NCI-H187 (cell line): ENCODE measurements around the gene NRIP1.
"Not testable (repeated sequence)": the region's sequence is repeated elsewhere in the genome, so short reads cannot be mapped to it uniquely, and the experiment has no call there.

ENCODE experiments used
- DNase-seq, 2 experiments: peaks; one replicate each; lab custom pipeline; 2025; lab: John Stamatoyannopoulos, UW

The NRIP1 gene

DNA sequence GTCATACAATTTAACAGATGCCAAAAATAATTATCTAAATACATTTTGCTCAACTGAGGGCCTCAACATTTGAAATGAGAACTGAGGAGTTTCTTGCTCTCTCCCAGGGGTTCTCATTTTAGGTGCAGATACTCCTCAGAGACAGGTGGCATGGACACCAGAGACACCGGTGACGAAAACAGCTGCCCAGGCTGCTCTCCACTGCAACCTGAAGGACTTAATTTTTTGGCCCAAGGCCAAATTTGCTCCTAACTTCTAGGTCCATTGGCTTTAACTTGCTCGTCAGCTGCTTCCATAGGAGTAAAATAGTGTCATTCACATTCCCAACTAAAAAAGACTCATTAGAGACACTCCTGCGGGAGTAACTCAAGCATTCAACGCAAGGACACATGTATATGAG, 87.0 kb downstream of the NRIP1 start:
- no peak for DNase-seq

- no peak for DNase-seq
Observed at GRCh38 chr21:14975136-14975919, 89.5 kb downstream of the NRIP1 start.

DNA sequence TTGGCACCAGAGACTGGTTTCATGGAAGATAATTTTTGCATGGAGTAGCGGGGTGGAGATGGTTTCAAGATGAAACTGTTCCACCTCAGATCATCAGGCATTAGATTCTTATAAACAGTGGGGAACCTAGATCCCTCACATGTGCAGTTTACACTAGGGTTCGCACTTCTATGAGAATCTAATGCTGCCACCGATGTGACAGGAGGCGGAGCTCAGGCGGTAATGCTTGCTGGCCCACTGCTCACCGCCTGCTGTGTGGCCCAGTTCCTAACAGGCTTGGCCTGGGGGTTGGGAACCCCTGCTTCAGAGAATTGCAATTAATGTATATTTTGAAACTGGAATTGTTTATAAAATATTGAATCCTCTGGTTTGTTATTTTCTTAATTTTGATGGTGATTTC, 92.1 kb downstream of the NRIP1 start:
- DNase-seq: no peak

DNA sequence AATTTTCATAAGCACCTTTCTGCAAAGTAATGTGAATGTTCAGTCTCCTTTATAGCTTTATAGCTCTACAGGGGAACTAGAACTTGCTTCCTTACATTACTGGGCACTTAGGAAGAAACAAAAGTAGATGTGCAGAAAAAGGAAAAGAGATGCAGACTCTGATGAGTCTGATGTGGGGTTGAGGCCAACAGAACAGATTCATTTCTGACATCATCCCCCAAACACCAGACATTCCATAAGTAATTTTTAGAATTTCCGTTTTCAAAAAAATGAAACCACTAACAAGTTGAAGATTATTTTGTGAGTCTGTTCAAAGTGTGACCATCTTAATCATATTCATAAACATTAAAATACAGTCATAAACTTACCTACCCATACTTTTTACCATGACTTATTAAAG, 96.0 kb downstream of the NRIP1 start:
- no peak for DNase-seq

DNA sequence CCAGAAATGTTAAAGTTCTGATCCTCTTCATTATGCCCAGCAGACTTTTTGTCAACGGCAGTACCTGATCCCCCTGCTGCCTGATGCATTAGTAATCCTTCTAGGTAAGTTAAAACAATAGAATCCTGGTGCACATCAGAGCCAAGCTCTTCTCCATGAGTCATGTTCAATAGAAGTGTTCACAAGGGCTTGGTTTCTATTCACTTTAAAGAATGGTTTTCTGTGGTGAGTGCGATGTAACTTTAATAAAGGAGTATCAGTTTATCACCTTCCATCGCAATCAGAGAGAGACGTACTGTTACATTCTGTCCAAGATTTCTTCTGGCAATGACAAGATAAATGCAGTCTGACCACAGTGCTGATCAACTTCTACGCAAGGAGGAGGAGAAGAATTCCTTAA, 96.8 kb downstream of the NRIP1 start:
- DNase-seq: no peak

DNA sequence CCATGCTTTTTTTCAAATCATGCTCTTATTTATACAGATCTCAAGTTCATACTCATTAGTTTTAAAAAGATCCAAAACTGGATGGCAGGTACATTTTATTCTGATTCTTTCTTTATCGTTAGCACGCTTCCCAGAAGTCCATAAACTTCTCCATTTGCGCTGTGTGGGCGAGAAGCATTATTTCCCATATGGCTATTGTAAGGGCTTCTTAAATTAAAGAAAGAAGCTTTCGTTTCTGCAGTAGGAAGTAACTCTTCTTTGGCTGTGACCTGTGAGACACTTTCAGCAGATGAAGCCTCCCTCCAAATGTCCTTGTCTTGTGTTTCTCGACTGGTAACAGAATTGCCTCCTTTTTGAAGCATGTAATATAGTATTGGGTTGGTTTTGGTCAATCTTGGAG, 100.2 kb downstream of the NRIP1 start:
- no peak for DNase-seq

DNA sequence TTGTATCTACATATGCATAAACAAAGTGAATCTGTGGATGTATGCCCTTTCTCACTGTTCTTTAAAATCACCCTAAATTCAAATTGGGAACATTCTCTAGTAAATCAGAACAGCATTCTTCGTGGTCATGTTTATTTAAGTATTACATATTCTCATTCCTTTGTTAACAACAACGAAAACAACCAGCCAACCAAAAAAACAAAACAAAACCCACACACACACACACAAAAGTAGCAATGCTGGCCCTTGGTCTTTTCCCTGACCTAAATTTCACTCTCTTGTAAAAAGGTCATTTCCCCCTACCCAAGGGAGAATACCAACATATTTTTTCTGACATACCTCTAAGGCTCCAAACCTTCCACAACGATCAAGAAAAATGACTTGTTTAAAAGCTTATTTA, 102.6 kb downstream of the NRIP1 start:
- no peak for DNase-seq

DNA sequence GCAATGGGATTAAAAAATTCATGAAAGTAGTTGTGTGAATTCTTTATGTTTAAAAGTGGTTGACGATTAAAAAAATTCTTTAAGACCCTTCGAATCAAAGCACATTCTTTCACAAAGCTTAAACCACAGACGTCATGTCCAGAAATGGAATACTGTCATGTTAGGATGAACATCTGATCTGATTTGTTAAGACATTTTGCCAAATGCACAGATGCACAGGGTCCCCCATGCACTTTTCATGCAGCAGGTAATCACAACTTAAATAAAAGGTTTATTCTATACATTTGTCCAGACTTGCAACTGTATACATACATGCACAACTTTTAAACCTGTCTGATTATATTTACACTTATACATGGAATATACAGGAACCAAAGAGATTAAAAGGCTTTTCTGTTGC, 103.3 kb downstream of the NRIP1 start:
- DNase-seq: no peak

DNA sequence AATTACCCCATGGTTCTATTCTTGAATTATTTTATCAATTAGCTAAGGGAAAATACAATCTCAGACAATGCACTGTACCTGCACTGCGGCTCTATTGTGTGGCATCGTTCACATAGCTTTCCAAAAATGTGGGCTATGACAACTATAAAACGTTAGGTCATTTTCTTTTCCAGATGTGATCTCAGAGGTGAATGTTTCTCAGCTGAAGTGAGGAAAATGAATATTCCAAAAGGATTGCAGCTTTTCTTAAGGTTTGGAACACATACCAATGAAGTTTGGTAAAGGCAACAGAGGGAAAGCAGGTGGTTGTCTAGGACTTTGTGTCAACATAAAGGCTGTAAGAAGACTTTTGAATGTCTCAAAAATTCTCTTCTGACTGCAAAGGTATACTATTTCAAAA, 105.5 kb downstream of the NRIP1 start:
- no peak for DNase-seq

DNA sequence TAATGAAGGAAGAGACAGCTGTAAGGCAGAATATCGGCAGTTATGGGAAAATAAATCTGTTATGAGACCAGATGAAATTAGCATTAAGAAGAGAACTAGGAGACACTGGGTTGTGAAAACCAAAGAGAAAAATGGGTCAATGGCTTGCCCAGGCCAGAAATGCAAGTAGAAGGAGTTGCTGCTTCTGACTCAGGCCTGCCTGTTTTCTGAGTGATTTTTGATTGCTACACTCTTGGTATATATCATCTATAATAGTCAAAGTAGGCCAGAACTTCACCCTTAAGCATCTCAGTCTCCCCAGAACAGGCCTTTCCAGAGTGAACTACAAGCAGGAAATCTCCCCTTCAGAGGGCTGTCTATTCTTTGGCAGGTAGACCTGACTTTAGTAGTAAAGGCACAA, 107.0 kb downstream of the NRIP1 start:
- DNase-seq: no peak

DNA sequence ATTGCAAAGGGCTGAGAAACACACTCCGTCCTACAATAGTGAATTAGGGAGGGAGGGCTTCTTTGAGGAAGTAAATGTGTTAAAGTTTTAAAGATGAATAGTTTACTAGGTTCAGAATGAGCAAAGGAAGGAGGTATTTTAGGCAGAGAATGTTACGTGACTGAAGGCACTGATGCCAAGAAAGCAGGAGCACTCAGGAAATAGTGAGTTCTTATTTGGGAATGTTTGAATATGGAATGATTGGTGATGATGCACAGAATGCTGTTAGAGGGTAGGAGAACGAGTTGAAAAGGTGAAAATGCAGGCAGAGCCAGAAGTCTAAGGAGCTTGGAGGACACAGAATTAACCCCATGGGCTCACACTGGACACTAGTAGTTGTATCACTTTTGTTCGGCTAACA, 108.0 kb downstream of the NRIP1 start:
- no peak for DNase-seq

DNA sequence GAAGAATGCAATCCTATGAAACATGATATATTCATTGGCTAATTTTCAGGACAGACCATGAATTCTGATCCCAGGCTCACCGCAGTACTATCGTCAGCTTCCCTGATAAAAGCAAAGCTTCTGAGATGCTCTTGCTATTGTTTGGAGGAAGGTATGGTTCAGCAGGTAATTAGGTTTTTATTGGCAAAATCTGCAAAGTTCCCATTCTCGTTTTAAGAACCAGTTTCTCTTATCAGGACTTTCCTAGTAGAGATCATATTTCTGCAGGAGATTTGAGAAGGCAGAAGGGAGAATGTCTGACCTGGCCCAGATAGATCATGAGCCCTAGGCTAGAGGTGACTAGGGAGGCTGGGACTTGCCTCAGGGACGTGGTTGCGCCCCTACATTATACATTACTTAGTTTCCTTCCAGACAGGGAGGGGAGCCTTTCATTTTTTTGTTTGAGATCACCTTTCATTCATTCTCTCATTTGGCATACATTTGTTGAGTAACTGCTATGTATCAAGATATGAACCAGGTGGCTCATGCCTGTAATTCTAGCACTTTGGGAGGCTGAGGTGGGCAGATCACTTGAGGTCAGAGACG, 108.8 kb downstream of the NRIP1 start:
- no peak for DNase-seq

DNA sequence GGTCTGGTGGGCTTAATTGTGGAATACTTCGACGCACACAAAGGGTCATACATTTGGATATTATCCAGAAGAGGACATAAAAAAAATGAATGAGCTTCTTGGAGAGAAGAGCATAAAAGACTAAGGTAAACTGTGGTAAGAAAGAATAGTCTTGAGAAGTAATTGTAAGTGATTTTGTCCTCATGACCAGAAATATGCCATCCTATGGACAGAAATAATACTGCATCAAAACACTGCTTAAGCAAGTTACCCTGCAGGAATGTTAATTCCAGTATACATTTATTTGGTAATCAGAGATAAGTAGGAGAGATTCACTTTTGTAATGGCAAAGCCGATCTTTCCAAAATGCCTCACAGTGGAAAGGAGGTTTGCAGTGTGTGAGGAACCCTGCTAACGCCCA, 111.9 kb downstream of the NRIP1 start:
- no peak for DNase-seq

DNA sequence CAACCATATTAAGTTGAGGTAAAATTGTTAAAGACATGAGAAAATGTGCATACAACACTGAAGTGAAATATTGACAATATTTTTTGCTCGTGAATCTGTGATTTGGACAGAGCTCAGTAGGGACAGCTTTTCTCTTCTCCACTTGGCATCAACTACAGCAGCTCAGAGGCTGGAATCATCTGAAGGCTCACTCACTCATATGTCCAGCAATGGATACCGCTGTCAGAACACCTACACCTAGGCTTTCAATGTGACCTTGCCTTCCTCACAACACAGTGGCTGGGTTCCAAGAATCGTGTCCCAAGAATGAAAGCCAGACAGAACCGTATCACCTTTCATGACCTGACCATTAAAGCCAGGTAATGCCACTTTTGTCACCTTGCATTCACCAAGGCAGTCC, 115.2 kb downstream of the NRIP1 start:
- DNase-seq: no peak

GRCh38 chr21:14947613-14948160, 117.1 kb downstream of the NRIP1 start:
- no peak for DNase-seq

- DNase-seq: no peak
Observed at GRCh38 chr21:14945176-14945575, 119.6 kb downstream of the NRIP1 start.

- DNase-seq: no peak
Observed at GRCh38 chr21:14943616-14944015, 121.2 kb downstream of the NRIP1 start.

- no peak for DNase-seq
Observed at GRCh38 chr21:14942801-14943490, 121.9 kb downstream of the NRIP1 start.

DNA sequence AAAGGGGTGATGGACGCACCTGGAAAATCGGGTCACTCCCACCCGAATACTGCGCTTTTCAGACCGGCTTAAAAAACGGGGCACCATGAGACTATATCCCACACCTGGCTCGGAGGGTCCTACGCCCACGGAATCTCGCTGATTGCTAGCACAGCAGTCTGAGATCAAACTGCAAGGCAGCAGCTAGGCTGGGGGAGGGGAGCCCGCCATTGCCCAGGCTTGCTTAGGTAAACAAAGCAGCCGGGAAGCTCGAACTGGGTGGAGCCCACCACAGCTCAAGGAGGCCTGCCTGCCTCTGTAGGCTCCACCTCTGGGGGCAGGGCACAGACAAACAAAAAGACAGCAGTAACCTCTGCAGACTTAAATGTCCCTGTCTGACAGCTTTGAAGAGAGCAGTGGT, 137.5 kb downstream of the NRIP1 start:
- not testable (repeated sequence) for DNase-seq

DNA sequence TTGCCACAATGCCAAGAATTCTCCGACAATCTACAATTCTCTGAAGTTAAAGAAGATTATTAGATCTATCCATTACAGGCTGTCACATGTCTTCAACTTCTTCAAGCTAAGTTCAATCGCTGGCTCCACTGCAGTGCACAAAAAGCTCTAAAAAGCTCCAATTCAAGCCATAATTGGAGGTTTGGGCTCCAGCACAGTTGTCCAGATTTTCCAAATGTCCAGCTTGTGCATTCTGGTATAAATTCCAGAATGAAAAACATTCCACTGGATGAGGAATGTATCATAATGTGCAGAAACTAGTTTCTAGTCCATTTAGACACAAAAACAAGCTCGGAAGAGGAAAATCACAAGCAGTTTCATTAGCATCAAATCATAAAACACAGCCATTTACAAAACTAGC, 138.6 kb downstream of the NRIP1 start:
- DNase-seq: no peak

DNA sequence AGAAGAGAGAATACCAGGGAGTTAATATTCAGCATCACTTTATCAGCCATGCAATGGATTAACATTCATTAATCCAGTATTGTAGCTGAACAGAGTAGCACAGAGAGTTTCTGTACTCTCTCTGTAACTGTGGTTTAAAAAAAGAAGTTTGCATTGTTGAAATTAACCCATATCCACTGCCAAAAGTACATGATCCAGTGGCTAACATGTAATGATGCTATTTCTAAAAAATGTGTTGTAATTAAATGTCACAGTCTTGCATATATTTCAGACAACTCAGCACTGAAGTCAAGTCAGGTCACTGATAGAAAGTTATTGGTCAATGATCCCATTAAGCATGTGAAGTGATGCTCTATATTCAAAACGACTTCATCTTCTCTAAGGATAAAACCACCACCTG, 141.3 kb downstream of the NRIP1 start:
- no peak for DNase-seq

DNA sequence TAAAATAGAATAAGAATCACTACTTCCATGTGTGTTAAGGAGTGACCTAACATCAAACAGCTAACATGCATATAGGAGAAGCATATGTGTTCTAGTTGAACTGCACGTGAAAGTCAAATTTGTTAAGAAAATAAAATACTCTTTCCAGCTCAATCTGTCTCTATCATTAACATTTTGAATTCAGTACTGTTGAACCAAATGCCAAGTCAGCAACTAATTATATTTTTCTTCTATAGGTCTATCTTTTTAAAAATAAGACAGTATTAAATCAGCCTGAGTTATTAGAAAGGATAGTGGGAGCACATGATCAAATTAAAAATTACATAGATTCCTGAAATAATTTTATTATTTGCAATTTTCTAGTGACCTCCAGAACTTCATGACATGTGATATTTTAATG, 141.8 kb downstream of the NRIP1 start:
- DNase-seq: no peak

DNA sequence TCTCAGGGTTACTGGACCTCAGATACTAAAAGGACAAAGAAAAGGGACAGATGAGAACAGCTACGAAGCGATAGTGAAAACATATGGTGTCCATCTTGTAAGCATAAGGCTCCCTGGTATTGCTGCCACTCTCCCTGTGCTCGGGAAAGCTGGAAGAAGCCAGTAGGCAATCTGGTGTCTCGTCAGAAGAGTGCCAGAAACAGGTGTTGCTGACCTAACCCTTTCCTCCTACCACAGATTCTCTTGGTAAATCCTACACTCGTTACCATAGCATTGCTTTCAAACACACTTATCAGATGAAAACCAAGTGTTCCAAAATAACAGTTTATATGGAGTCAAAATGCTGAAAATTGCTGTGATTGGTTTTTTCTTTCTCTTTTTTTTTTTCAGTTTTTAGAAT, 146.3 kb downstream of the NRIP1 start:
- DNase-seq: no peak
